ENCODE data around the gene CYP11A1. TPM values are rescaled to one million over a fixed set of nuclear protein-coding genes. Genes with fewer than 3 reads are reported as not detected.

CYP11A1 gene
- total and polyA plus RNA-seq, 5 experiments from 2014 or later, result not detected

- H3K9me3 Mint-ChIP-seq, result peaks cover 0 to 10% (median 0%) of the 10 kb centered on the region in 9 donors
- H3K4me1 Mint-ChIP-seq, result peaks cover 0 to 8% (median 5%) of the 10 kb centered on the region in 4 donors
- DNase-seq (no peak), ATAC-seq (no peak)
- H3K36me3 Mint-ChIP-seq, result no peaks in the 10 kb centered on the region
- H3K27me3 Mint-ChIP-seq, result peaks cover 19 to 41% (median 35%) of the 10 kb centered on the region in 5 donors
- H3K4me3 Mint-ChIP-seq, result no peak overlapping the region
- H3K27ac Mint-ChIP-seq, result no peak overlapping the region
- POLR2A ChIA-PET, result no interaction called here
Observed at GRCh38 chr15:74295800-74296199, 71.6 kb downstream of the CYP11A1 start.

GRCh38 chr15:74294010-74294409 lies 73.4 kb downstream of the CYP11A1 start:
- Mint-ChIP-seq H3K4me1 (peaks cover 0 to 8% (median 5%) of the 10 kb centered on the region in 4 donors), H3K27ac (no peak overlapping the region), H3K36me3 (no peaks in the 10 kb centered on the region), H3K4me3 (no peak overlapping the region), H3K27me3 (peaks cover 21 to 41% (median 27%) of the 10 kb centered on the region in 5 donors), H3K9me3 (peaks cover 0 to 10% (median 0%) of the 10 kb centered on the region in 9 donors)
- POLR2A ChIA-PET, result no interaction called here
- DNase-seq, result no peak
- no peak for ATAC-seq

GRCh38 chr15:74293021-74293810 lies 74.2 kb downstream of the CYP11A1 start:
- Mint-ChIP-seq H3K27me3 (peaks cover 20 to 47% (median 33%) of the 10 kb centered on the region in 5 donors), H3K4me3 (no peak overlapping the region), H3K27ac (no peak overlapping the region), H3K36me3 (no peaks in the 10 kb centered on the region), H3K4me1 (peaks cover 0 to 8% (median 5%) of the 10 kb centered on the region in 4 donors), H3K9me3 (peaks cover 0 to 10% (median 0%) of the 10 kb centered on the region in 9 donors)
- DNase-seq (no peak), ATAC-seq (no peak)
- POLR2A ChIA-PET, result no interaction called here

DNA sequence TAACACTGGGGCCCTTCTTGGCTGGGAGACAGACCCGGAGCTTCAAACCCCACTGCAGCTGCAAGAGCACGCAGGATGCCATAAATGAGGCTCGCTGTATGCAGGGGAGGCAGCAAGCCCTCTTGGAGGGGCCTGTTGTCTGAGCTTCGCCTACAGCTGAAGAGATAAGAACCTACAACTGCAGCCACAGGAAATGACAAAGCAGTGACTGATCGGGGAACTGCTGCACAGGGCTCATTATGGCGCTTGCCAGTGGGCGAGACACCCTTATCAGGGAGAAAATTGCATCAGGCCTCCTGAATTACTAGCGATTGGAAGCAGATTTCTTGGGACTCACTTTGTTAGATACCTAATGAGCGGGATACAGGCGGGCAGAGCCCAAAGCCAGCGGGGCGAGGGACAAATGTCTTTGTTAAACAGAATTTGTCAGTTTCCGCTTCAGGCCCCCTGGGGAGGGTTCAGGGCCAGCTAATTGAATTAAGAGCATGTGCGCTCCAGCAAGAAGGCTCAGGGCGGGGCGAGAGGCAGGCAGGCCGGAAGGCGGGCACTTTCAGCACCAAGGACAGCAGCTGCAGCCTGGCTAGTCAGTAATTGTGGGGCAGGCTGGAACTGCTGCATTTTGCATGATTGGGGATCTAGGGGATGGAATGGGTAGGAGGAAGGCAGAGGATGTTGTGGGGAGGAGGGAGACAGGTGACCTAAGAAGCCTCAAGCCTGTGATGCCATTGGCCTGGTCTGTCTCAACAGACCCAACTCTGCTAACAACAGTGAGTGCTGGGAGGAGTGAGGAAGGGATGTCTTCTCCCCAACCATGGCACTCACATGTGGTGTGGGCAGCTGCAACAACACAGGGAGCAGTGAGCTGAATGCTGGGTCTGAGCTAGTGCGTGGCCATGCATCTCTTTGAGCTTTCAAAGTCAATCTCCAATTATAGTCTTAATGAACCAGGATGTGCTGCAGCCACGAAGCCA lies 76.1 kb downstream of the CYP11A1 start:
- Mint-ChIP-seq H3K4me1 (peaks cover 0 to 8% (median 5%) of the 10 kb centered on the region in 4 donors), H3K4me3 (no peak overlapping the region)
- POLR2A ChIA-PET, result no interaction called here

DNA sequence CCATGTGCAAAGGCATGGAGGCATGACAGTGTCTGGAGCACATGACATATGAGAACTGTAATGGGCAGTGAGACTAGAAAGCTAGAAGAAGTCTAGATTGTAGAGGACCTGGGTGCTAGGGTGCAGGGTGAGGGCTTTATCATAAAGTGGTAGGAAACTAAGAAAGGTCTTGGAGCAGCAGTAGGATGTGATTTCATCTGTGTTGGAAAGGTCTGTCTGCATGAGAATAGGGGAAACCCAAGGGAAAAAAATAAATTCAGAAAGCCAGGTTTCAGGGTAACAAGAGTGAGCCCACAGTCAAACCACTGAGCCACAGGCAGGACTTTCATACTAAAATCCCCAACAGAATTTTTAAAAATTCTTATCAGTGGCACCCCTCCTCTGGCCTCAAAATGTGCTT lies 76.8 kb downstream of the CYP11A1 start:
- Mint-ChIP-seq H3K9me3 (peaks cover 0 to 10% (median 0%) of the 10 kb centered on the region in 9 donors), H3K27me3 (peaks cover 21 to 64% (median 43%) of the 10 kb centered on the region in 5 donors), H3K36me3 (no peaks in the 10 kb centered on the region), H3K27ac (no peak overlapping the region), H3K4me3 (no peak overlapping the region), H3K4me1 (peaks cover 0 to 8% (median 5%) of the 10 kb centered on the region in 4 donors)
- DNase-seq, result no peak
- no peak for ATAC-seq
- POLR2A ChIA-PET, result no interaction called here

More for the DNA sequence above, 76.1 kb downstream of the CYP11A1 start:
- Mint-ChIP-seq H3K27ac (peak overlapping the region in 1 of 10 donors; percentile 26), H3K9me3 (peaks cover 0 to 10% (median 0%) of the 10 kb centered on the region in 9 donors), H3K27me3 (peaks cover 21 to 61% (median 41%) of the 10 kb centered on the region in 5 donors), H3K36me3 (no peaks in the 10 kb centered on the region)
- DNase-seq (peak; percentile 23 to 80 (median 64)), ATAC-seq (peak; percentile 70 to 72)

DNA sequence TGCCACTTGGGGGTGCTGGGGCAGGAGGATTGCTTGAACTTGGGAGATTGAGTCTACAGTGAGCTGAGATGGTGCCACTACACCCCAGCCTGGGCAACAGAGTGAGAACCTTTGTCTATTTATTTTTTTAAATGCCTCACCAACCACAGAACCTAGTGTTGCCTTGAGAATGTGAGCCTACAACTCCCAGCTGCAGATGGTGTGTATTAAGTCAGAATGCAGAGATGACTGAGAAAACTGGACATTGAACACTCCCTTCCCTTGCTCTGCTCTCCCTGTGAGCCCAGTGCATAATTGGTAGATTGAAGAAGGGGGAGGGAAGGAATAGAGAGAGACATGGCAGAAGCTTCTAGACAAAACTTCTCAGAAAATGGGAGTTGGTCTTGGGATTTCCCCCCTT lies 77.8 kb downstream of the CYP11A1 start:
- no peak for ATAC-seq
- Mint-ChIP-seq H3K9me3 (peaks cover 0 to 10% (median 0%) of the 10 kb centered on the region in 9 donors), H3K27ac (no peak overlapping the region), H3K4me3 (no peak overlapping the region), H3K4me1 (peaks cover 0 to 8% (median 5%) of the 10 kb centered on the region in 4 donors), H3K27me3 (peaks cover 14 to 71% (median 40%) of the 10 kb centered on the region in 5 donors), H3K36me3 (no peaks in the 10 kb centered on the region)
- POLR2A ChIA-PET, result no interaction called here
- no peak for DNase-seq

Small RNAs within 50 kb of the gene (microRNA-seq; reads per million reads assigned to microRNA genes)
- gene MIR6881 (ENCODE audit: borderline microRNAs expressed), result not detected

Other genes with a start within 250 kb of the CYP11A1 start
- not detected for gene ISLR2, start 237.1 kb downstream of the CYP11A1 start, total RNA-seq
- gene ISLR2, start 237.1 kb downstream of the CYP11A1 start, polyA plus RNA-seq, result not detected
- gene ISLR, start 193.9 kb downstream of the CYP11A1 start, total RNA-seq, result not detected
- gene ISLR, start 193.9 kb downstream of the CYP11A1 start, polyA plus RNA-seq, result not detected
- gene STRA6, start 164.9 kb downstream of the CYP11A1 start, total RNA-seq, result not detected
- gene STRA6, start 164.9 kb downstream of the CYP11A1 start, polyA plus RNA-seq, result not detected
- not detected for gene CCDC33, start 131.3 kb downstream of the CYP11A1 start, total RNA-seq
- gene CCDC33, start 131.3 kb downstream of the CYP11A1 start, polyA plus RNA-seq, result not detected
- 1 to 10 TPM; 3.2 TPM for gene SEMA7A, start 66.3 kb upstream of the CYP11A1 start, total RNA-seq
- gene SEMA7A, start 66.3 kb upstream of the CYP11A1 start, polyA plus RNA-seq, result 1 to 10 TPM in 1 of 3 donors, under 1 TPM in 2; 0.09 to 1.7 (median 0.20) TPM
- gene UBL7, start 93.5 kb upstream of the CYP11A1 start, total RNA-seq, result 10 to 100 TPM; 49.0 to 54.1 TPM
- 100 to 1,000 TPM; 113 to 151 (median 150) TPM for gene UBL7, start 93.5 kb upstream of the CYP11A1 start, polyA plus RNA-seq
- 10 to 100 TPM; 35.8 to 37.8 TPM for gene ARID3B, start 173.6 kb upstream of the CYP11A1 start, total RNA-seq
- 10 to 100 TPM in 1 of 3 donors, 1 to 10 TPM in 2; 4.0 to 13.2 (median 7.5) TPM for gene ARID3B, start 173.6 kb upstream of the CYP11A1 start, polyA plus RNA-seq
- gene CLK3, start 248.2 kb upstream of the CYP11A1 start, total RNA-seq, result 100 to 1,000 TPM; 223 to 227 TPM
- gene CLK3, start 248.2 kb upstream of the CYP11A1 start, polyA plus RNA-seq, result 10 to 100 TPM; 49.0 to 92.8 (median 55.1) TPM